ENCODE measurements around the gene BIN1. TPM values are rescaled to one million over a fixed set of nuclear protein-coding genes. Genes with fewer than 3 reads are reported as not detected.

Gene BIN1
- total and polyA plus RNA-seq, 2 donors (not counting 1 experiment from before 2014, with no cell fraction given): 90.6 to 92.3 TPM

DNA sequence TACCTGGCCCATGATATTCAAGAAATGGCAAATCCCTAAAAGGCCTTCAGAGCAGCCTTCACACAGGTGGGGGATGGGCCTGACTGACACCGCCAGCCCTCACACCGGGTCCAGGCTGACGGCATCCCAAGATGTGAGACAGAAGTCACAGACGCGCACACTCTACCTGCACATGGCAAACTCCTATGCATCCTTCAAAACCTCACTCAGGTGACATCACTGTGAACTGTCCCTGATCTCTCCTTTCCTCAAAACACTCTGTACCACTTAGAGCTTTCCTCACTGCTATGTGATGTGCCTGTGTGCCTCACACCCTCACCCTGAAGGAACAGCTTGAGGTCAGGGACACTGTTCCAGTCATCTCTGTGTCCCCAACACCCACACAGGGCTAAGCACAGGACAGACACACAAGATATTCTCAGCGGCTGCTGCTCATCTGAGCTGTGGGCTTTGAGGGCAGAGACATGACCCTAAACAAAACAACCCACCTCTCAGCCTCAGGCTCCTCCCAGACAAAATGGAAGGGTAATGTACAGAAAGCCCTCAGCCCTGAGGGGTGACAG lies 27.5 kb downstream of the BIN1 start:
- CTCF ChIA-PET: interaction anchor here (2.9 to 5.5 kb wide), 2 partner anchors 11 to 27 kb away, joined by 11 to 42 read pairs; partner anchors contain the start of gene BIN1
- intact Hi-C loops (cut with micrococcal nuclease): no loop called here
- H3K27ac Mint-ChIP-seq: peak overlapping the region; percentile 99
- H2AFZ ChIP-seq (ENCODE audit: insufficient read depth, low read depth, low read length, poor library complexity, severe bottlenecking): no peak overlapping the region
- H3K4me2 ChIP-seq (replicated peaks; ENCODE audit: low read depth, low read length, poor library complexity, severe bottlenecking): peak overlapping the region; percentile 90
- H3K4me1 ChIP-seq (ENCODE audit: control insufficient read depth in 2 of 2, insufficient read depth in 2 of 2, low read length in 2 of 2): peaks cover 52 to 80% of the 10 kb centered on the region in 2 donors
- H3K36me3 ChIP-seq (replicated peaks in 1 of 2; ENCODE audit: control extremely low read depth in 1 of 2, control insufficient read depth in 1 of 2, extremely low read depth in 1 of 2, insufficient read depth in 2 of 2, low read length in 1 of 2): peaks cover 0 to 26% of the 10 kb centered on the region in 2 experiments
- ATAC-seq (ENCODE audit: low read depth) (no peak), DNase-seq (no peak)
- H3K4me3 ChIP-seq (ENCODE audit: control extremely low read depth in 1 of 5, extremely low read depth in 1 of 5, insufficient read depth in 1 of 5, low read depth in 2 of 5, low read length in 4 of 5): no peak overlapping the region
- peaks cover 56% of the 10 kb centered on the region for H4K20me1 ChIP-seq (ENCODE audit: control insufficient read depth, insufficient read depth, low read length, poor library complexity, severe bottlenecking)
- H3K9me3 ChIP-seq (ENCODE audit: control extremely low read depth in 1 of 3, control insufficient read depth in 2 of 3, insufficient read depth in 1 of 3, low read length in 2 of 3): no peaks in the 10 kb centered on the region
- peak overlapping the region; percentile 92 for H3K4me3 Mint-ChIP-seq
- H3K27me3 ChIP-seq (replicated peaks in 1 of 4; ENCODE audit: control extremely low read depth in 1 of 4, control insufficient read depth in 3 of 4, insufficient read depth in 4 of 4, low read length in 3 of 4): no peaks in the 10 kb centered on the region
- peak overlapping the region; percentile 77 for H3K9ac ChIP-seq (ENCODE audit: low read length)
- no peaks in the 10 kb centered on the region for H3K9me3 Mint-ChIP-seq (ENCODE audit: insufficient read depth)
- TF ChIP-seq, protein P1, sequence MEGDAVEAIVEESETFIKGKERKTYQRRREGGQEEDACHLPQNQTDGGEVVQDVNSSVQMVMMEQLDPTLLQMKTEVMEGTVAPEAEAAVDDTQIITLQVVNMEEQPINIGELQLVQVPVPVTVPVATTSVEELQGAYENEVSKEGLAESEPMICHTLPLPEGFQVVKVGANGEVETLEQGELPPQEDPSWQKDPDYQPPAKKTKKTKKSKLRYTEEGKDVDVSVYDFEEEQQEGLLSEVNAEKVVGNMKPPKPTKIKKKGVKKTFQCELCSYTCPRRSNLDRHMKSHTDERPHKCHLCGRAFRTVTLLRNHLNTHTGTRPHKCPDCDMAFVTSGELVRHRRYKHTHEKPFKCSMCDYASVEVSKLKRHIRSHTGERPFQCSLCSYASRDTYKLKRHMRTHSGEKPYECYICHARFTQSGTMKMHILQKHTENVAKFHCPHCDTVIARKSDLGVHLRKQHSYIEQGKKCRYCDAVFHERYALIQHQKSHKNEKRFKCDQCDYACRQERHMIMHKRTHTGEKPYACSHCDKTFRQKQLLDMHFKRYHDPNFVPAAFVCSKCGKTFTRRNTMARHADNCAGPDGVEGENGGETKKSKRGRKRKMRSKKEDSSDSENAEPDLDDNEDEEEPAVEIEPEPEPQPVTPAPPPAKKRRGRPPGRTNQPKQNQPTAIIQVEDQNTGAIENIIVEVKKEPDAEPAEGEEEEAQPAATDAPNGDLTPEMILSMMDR (IDR thresholded peaks at IDR 0.05): no peak
- no peak for TF ChIP-seq EZH2 (IDR thresholded peaks at IDR 0.05; ENCODE audit: borderline replicate concordance, insufficient read depth, low read depth, low read length, poor library complexity, severe bottlenecking)
- no peaks in the 10 kb centered on the region for H3K27me3 Mint-ChIP-seq
- POLR2A ChIA-PET: no interaction called here
- peaks cover 88% of the 10 kb centered on the region for H3K79me2 ChIP-seq (ENCODE audit: control insufficient read depth, insufficient read depth, low read length)
- WGBS (ENCODE audit: insufficient coverage): 93% methylated on average over 5 of the region's 6 CpGs
- peaks cover 84% of the 10 kb centered on the region for H3K4me1 Mint-ChIP-seq
- H3K27ac ChIP-seq (ENCODE audit: low read length in 2 of 2): peak overlapping the region; percentile 96 to 98

- ChIA-PET POLR2A (no interaction called here), CTCF (interaction anchor here (5.5 kb wide), 1 partner anchor 10 kb away, joined by 42 read pairs; no protein-coding TSS in a partner anchor)
- Histone ChIP-seq H3K36me3 (replicated peaks in 1 of 2; ENCODE audit: control extremely low read depth in 1 of 2, control insufficient read depth in 1 of 2, extremely low read depth in 1 of 2, insufficient read depth in 2 of 2, low read length in 1 of 2) (peaks cover 0 to 28% of the 10 kb centered on the region in 2 experiments), H3K4me2 (replicated peaks; ENCODE audit: low read depth, low read length, poor library complexity, severe bottlenecking) (peak overlapping the region; percentile 90), H3K27me3 (replicated peaks in 1 of 4; ENCODE audit: control extremely low read depth in 1 of 4, control insufficient read depth in 3 of 4, insufficient read depth in 4 of 4, low read length in 3 of 4) (no peaks in the 10 kb centered on the region), H3K4me1 (ENCODE audit: control insufficient read depth in 2 of 2, insufficient read depth in 2 of 2, low read length in 2 of 2) (peaks cover 46 to 73% of the 10 kb centered on the region in 2 donors), H3K27ac (ENCODE audit: low read length in 2 of 2) (peak overlapping the region; percentile 19 to 96), H4K20me1 (ENCODE audit: control insufficient read depth, insufficient read depth, low read length, poor library complexity, severe bottlenecking) (peaks cover 63% of the 10 kb centered on the region), H3K9ac (ENCODE audit: low read length) (peak overlapping the region; percentile 77), H3K79me2 (ENCODE audit: control insufficient read depth, insufficient read depth, low read length) (peaks cover 94% of the 10 kb centered on the region), H3K4me3 (ENCODE audit: control extremely low read depth in 1 of 5, extremely low read depth in 1 of 5, insufficient read depth in 1 of 5, low read depth in 2 of 5, low read length in 4 of 5) (no peak overlapping the region), H2AFZ (ENCODE audit: insufficient read depth, low read depth, low read length, poor library complexity, severe bottlenecking) (no peak overlapping the region), H3K9me3 (ENCODE audit: control extremely low read depth in 1 of 3, control insufficient read depth in 2 of 3, insufficient read depth in 1 of 3, low read length in 2 of 3) (no peaks in the 10 kb centered on the region)
- WGBS (ENCODE audit: insufficient coverage): 75% methylated on average over 3 of the region's 5 CpGs
- Mint-ChIP-seq H3K4me1 (peaks cover 80% of the 10 kb centered on the region), H3K27ac (peak overlapping the region; percentile 99), H3K27me3 (no peaks in the 10 kb centered on the region), H3K4me3 (peak overlapping the region; percentile 92), H3K9me3 (ENCODE audit: insufficient read depth) (no peaks in the 10 kb centered on the region)
- no peak for DNase-seq
- no peak for ATAC-seq (ENCODE audit: low read depth)
- TF ChIP-seq EZH2 (IDR thresholded peaks at IDR 0.05; ENCODE audit: borderline replicate concordance, insufficient read depth, low read depth, low read length, poor library complexity, severe bottlenecking): no peak
- TF ChIP-seq, protein P1 (IDR thresholded peaks at IDR 0.05): no peak
- intact Hi-C loops (cut with micrococcal nuclease): no loop called here
Measured at GRCh38 chr2:127078666-127079270, 28.2 kb downstream of the BIN1 start.
